Vagina (tissue), 2 donors: ENCODE measurements around the gene S1PR5.

ENCODE experiments used
- CTCF ChIP-seq, 3 experiments: fragments of 450-650 bp in 2 of 3; fragments of 200-600 bp in 1 of 3; sonication (generic) in 1 of 3; IDR thresholded peaks; one replicate each; pipeline ENCODE4 v1.5.1; 2017 to 2019; ENCODE audit warnings: antibody characterized with exemption in 3 of 3, mild to moderate bottlenecking in 2 of 3, moderate library complexity in 2 of 3
- POLR2AphosphoS5 ChIP-seq, 2 donors: sonication (generic); formaldehyde crosslinking; IDR thresholded peaks; one replicate each; pipeline ENCODE4 v1.9.0; 2017; ENCODE audit warnings: antibody characterized with exemption in 2 of 2, mild to moderate bottlenecking in 2 of 2, low read depth in 1 of 2; ENCODE audit not compliant: insufficient read depth in 1 of 2

GRCh38 chr19:10517361-10517759 is at the start of gene S1PR5:
- TF ChIP-seq CTCF (IDR thresholded peaks at IDR 0.05) (no peak), POLR2AphosphoS5 (IDR thresholded peaks at IDR 0.05; ENCODE audit: insufficient read depth in 1 of 2, low read depth in 1 of 2) (no peak)
